ENCODE data around the gene RLN3. TPM values are rescaled to one million over a fixed set of nuclear protein-coding genes. Genes with fewer than 3 reads are reported as not detected.

The RLN3 gene
- total and polyA plus RNA-seq, 2 experiments from 2014 or later = not detected

- Histone ChIP-seq H4K20me1 (replicated peaks; ENCODE audit: insufficient read depth) (no peaks in the 10 kb centered on the region), H3K9me2 (ENCODE audit: insufficient read depth) (no peaks in the 10 kb centered on the region), H3K4me1 (ENCODE audit: insufficient read depth) (peaks cover 21% of the 10 kb centered on the region), H2AFZ (no peak overlapping the region), H3K27ac (ENCODE audit: low read depth) (no peak overlapping the region), H3K27me3 (ENCODE audit: insufficient read depth) (no peaks in the 10 kb centered on the region), H3K36me3 (ENCODE audit: insufficient read depth) (no peaks in the 10 kb centered on the region), H3K4me2 (peak overlapping the region; percentile 92), H3K79me2 (replicated peaks; ENCODE audit: insufficient read depth) (no peaks in the 10 kb centered on the region), H3F3A (replicated peaks; ENCODE audit: low read depth) (no peaks in the 10 kb centered on the region), H3K4me3 (peak overlapping the region; percentile 66)
- peaks cover 14% of the 10 kb centered on the region for H3K27me3 Mint-ChIP-seq (ENCODE audit: insufficient read depth, low read depth, poor library complexity)
- no peaks in the 10 kb centered on the region for H3K9me3 Mint-ChIP-seq
- peaks cover 18% of the 10 kb centered on the region for H3K4me1 Mint-ChIP-seq
- H3K36me3 Mint-ChIP-seq (ENCODE audit: low read depth) = no peaks in the 10 kb centered on the region; the same call in 2 of the 3 replicates
- no peak for TF ChIP-seq STAT1 (IDR thresholded peaks at IDR 0.05; ENCODE audit: unreplicated experiment)
- TF ChIP-seq POLR2AphosphoS5 (IDR thresholded peaks at IDR 0.05; ENCODE audit: low read depth) = peak; percentile 60
- H3K4me3 Mint-ChIP-seq = peak overlapping the region; percentile 60
- DNase-seq (ENCODE audit: low spot score) (peak; percentile 99), ATAC-seq (peak; percentile 83)
- H3K27ac Mint-ChIP-seq = peak overlapping the region; percentile 81; the same call in 1 of the 2 replicates
Measured at GRCh38 chr19:13978351-13979243, 49.4 kb upstream of the RLN3 start.

GRCh38 chr19:13979244-13979615 lies 48.7 kb upstream of the RLN3 start:
- Histone ChIP-seq H3K4me3 (peak overlapping the region; percentile 66), H3K4me2 (peak overlapping the region; percentile 92), H3F3A (replicated peaks; ENCODE audit: low read depth) (no peaks in the 10 kb centered on the region), H3K79me2 (replicated peaks; ENCODE audit: insufficient read depth) (no peaks in the 10 kb centered on the region), H2AFZ (no peak overlapping the region), H3K4me1 (ENCODE audit: insufficient read depth) (peaks cover 17% of the 10 kb centered on the region), H3K27me3 (ENCODE audit: insufficient read depth) (no peaks in the 10 kb centered on the region), H4K20me1 (replicated peaks; ENCODE audit: insufficient read depth) (no peaks in the 10 kb centered on the region), H3K27ac (ENCODE audit: low read depth) (no peak overlapping the region), H3K9me2 (ENCODE audit: insufficient read depth) (no peaks in the 10 kb centered on the region), H3K36me3 (ENCODE audit: insufficient read depth) (no peaks in the 10 kb centered on the region)
- no peak for DNase-seq (ENCODE audit: low spot score)
- H3K27ac Mint-ChIP-seq = no peak overlapping the region
- no peaks in the 10 kb centered on the region; the same call in 2 of the 3 replicates for H3K36me3 Mint-ChIP-seq (ENCODE audit: low read depth)
- peak; percentile 4 for ATAC-seq
- H3K4me3 Mint-ChIP-seq = peak overlapping the region; percentile 57; the same call in 2 of the 3 replicates
- peaks cover 15% of the 10 kb centered on the region for H3K4me1 Mint-ChIP-seq
- H3K27me3 Mint-ChIP-seq (ENCODE audit: insufficient read depth, low read depth, poor library complexity) = peaks cover 11% of the 10 kb centered on the region
- no peaks in the 10 kb centered on the region for H3K9me3 Mint-ChIP-seq
- TF ChIP-seq EZH2 (IDR thresholded peaks at IDR 0.05; ENCODE audit: low read depth, unreplicated experiment) = no peak
- TF ChIP-seq ETS1 (IDR thresholded peaks at IDR 0.05) = no peak
- no peak for TF ChIP-seq NANOG (IDR thresholded peaks at IDR 0.05; ENCODE audit: borderline replicate concordance)
- no peak for TF ChIP-seq REST (IDR thresholded peaks at IDR 0.05; ENCODE audit: unreplicated experiment)
- no peak for TF ChIP-seq EZH2phosphoT487 (IDR thresholded peaks at IDR 0.05; ENCODE audit: unreplicated experiment)
- no peak for TF ChIP-seq JUNB (IDR thresholded peaks at IDR 0.05; ENCODE audit: unreplicated experiment)
- TF ChIP-seq POLR2AphosphoS5 (IDR thresholded peaks at IDR 0.05; ENCODE audit: low read depth) = no peak
- TF ChIP-seq ZNF331 (CRISPR knock-in tag; IDR thresholded peaks at IDR 0.05; ENCODE audit: low read depth) = no peak
- no peak for TF ChIP-seq STAT1 (IDR thresholded peaks at IDR 0.05; ENCODE audit: unreplicated experiment)
- no peak for TF ChIP-seq ZNF462 (CRISPR knock-in tag; IDR thresholded peaks at IDR 0.05)
